GM12891 (cell line): ENCODE results near the gene NLRX1.
"Not testable (repeated sequence)": the region's sequence is repeated elsewhere in the genome, so short reads cannot be mapped to it uniquely, and the experiment has no call there.

Experiments
- DNase-seq: peaks from one replicate; pipeline ENCODE4 v3.0.0; 2011; ENCODE audit warnings: low spot score; ENCODE audit not compliant: insufficient read length
- FAIRE-seq: peaks from 2 replicates; lab custom pipeline; 2011; peaks lifted over from hg19 to GRCh38; lab: Jason Lieb, UNC
- PAX5 ChIP-seq: IDR thresholded peaks from 2 replicates; pipeline ENCODE4 v1.6.1; 2011; ENCODE audit warnings: low read length, moderate library complexity, mild to moderate bottlenecking; ENCODE audit not compliant: insufficient read depth, severe bottlenecking
- POLR2A ChIP-seq: IDR thresholded peaks from 2 replicates; pipeline ENCODE4 v1.6.1; 2011; ENCODE audit warnings: low read depth, low read length, control low read depth
- POLR2AphosphoS5 ChIP-seq: IDR thresholded peaks from 2 replicates; pipeline ENCODE4 v1.6.1; 2011; ENCODE audit warnings: low read depth, low read length, control low read depth
- POU2F2 ChIP-seq: IDR thresholded peaks from 2 replicates; pipeline ENCODE4 v1.6.1; 2011; ENCODE audit warnings: low read depth, mild to moderate bottlenecking, control low read depth, low read length, moderate library complexity
- SPI1 ChIP-seq: IDR thresholded peaks from 2 replicates; pipeline ENCODE4 v1.6.1; 2011; ENCODE audit warnings: low read depth, low read length, control low read depth
- TAF1 ChIP-seq: IDR thresholded peaks from 2 replicates; pipeline ENCODE4 v1.6.1; 2011; ENCODE audit warnings: low read depth, low read length, control low read depth

NLRX1 gene

DNA sequence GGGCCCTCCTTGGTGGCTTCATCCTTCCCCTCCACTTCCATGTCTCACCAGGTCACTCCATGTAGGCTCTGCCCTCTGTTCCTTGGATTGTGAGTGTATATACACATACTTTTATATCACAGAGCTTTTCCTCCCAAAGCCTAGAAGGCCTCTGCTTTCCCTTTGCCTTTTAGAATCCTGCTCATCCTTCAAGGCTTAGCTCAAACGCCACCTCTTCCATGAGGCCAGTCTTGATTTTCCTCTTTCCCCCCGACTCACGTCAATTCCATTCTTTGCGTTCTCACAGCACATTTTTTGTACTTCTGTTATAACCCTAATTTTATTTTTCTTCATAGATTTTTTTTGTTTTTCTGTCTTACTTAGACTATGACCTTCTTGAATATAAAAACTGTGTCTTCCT is 15.9 kb upstream of the NLRX1 start:
- DNase-seq = no peak
- FAIRE-seq = no peak
- TF ChIP-seq TAF1 (no peak), POU2F2 (no peak), PAX5 (no peak), POLR2A (no peak), SPI1 (no peak)

GRCh38 chr11:119153049-119153818 is 15.3 kb upstream of the NLRX1 start:
- FAIRE-seq (no peak), DNase-seq (no peak)
- TF ChIP-seq PAX5 (no peak), POLR2A (no peak), POLR2AphosphoS5 (no peak), TAF1 (no peak), POU2F2 (no peak), SPI1 (no peak)

- DNase-seq (no peak), FAIRE-seq (no peak)
- TF ChIP-seq TAF1 = no peak
- no peak for TF ChIP-seq SPI1
- no peak for TF ChIP-seq POLR2AphosphoS5
- no peak for TF ChIP-seq POLR2A
- no peak for TF ChIP-seq POU2F2
- no peak for TF ChIP-seq PAX5
These were observed 14.3 kb upstream of the NLRX1 start for GRCh38 chr11:119154178-119154577.

DNA sequence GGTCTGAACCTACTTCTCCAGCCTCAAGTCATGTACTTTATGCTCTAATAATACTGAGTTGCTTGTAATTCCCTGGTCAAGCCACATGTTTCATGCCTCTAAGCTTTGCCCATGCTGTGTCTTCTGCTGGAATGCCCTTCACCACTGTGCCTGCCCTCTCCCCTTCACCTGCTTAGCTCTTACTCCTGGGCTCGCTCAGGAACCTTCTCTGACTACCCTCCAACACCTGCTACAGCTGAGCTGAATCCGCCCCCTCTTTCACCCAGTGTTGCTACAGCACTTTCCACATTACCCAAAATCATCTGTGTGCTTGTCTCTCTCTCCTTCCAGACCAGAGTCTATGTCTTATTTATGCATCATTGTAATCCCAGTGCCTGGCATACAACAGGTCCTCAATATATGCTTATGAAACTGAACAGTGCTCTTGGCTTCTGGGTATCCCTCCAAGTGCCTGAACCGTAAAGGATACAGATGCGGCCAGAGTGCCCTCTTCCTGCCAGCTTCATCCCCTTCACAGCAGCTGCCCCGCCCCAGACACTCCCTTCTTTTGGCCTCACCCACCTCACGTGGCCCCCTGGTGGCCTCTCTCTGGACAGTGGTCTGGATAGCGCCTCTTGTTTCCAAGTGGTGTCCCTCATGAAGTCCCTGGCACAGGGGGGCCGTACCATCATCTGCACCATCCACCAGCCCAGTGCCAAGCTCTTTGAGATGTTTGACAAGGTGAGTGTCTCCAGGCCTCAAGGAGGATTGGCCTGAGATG is 12.6 kb upstream of the NLRX1 start:
- TF ChIP-seq POU2F2 (no peak), TAF1 (no peak), PAX5 (no peak), POLR2AphosphoS5 (no peak), SPI1 (no peak), POLR2A (no peak)
- no peak for FAIRE-seq
- no peak for DNase-seq

DNA sequence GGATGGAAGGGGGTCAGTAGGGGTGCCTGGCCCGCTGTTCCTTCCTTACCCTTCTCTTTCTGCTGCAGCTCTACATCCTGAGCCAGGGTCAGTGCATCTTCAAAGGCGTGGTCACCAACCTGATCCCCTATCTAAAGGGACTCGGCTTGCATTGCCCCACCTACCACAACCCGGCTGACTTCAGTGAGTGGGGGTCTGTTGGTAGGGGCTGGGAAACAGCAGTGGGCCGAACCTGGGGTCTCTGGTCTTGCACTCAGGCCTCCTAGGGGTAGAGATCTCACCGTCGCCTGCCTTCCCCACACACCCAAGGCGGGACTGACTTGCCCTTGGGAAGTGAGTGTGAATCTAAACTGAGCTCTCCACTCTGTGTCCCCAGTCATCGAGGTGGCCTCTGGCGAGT is 12.0 kb upstream of the NLRX1 start:
- DNase-seq = no peak
- no peak for FAIRE-seq
- TF ChIP-seq TAF1 (no peak), POLR2AphosphoS5 (no peak), POU2F2 (no peak), POLR2A (no peak), SPI1 (no peak), PAX5 (no peak)

DNA sequence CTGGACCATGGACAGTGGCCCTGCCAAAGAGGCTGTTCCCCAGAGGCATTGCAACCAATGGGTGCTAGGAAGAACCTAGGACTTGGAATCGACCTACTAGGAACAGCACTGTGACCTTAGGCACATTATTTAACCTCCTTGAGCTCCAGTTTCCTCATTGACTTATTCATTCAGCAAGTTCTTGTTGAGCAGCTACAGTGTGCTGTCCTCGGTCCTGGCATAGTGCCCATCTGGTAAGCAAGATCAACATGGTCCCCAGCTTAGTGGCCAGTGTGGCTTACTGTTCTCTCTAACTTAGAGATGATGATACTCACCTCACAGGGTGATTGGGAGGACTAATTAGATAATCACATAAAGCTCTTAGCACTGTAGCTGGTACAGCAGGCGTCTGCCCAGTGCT is 11.5 kb upstream of the NLRX1 start:
- TF ChIP-seq POLR2A (no peak), POLR2AphosphoS5 (no peak), SPI1 (no peak), POU2F2 (no peak)
- FAIRE-seq = no peak

GRCh38 chr11:119158467-119158866 is 10.1 kb upstream of the NLRX1 start:
- FAIRE-seq (no peak), DNase-seq (no peak)
- TF ChIP-seq POLR2AphosphoS5 = no peak
- TF ChIP-seq PAX5 = no peak
- TF ChIP-seq POLR2A = no peak
- TF ChIP-seq TAF1 = no peak
- no peak for TF ChIP-seq SPI1
- no peak for TF ChIP-seq POU2F2

More for the DNA sequence above, 11.5 kb upstream of the NLRX1 start:
- DNase-seq = no peak

DNA sequence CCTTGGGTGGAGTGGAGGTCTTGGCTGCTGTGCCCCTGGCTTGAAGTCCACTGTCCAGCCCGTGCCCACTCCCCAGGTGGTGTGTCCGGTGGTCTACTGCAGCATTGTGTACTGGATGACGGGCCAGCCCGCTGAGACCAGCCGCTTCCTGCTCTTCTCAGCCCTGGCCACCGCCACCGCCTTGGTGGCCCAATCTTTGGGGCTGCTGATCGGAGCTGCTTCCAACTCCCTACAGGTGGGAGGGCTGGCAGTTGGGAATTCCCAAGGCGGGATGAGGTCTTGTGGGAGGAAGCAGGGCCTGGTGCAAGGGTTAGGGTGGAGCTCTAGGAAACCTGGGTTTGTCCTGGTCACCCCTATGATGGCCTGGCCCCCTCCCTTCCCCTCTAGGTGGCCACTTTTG is 8.4 kb upstream of the NLRX1 start:
- no peak for FAIRE-seq
- DNase-seq = no peak
- no peak for TF ChIP-seq POU2F2
- TF ChIP-seq PAX5 = no peak
- TF ChIP-seq POLR2AphosphoS5 = no peak

GRCh38 chr11:119161871-119162270 is 6.7 kb upstream of the NLRX1 start:
- FAIRE-seq (no peak), DNase-seq (no peak)
- TF ChIP-seq TAF1 (no peak), POU2F2 (no peak), POLR2AphosphoS5 (no peak), PAX5 (no peak), SPI1 (no peak), POLR2A (no peak)

GRCh38 chr11:119166368-119167076 is 2.0 kb upstream of the NLRX1 start:
- FAIRE-seq = peak; percentile 5
- TF ChIP-seq POU2F2 = no peak
- no peak for TF ChIP-seq SPI1
- no peak for TF ChIP-seq PAX5
- TF ChIP-seq POLR2A = no peak
- TF ChIP-seq TAF1 = no peak
- no peak for TF ChIP-seq POLR2AphosphoS5
- no peak for DNase-seq

GRCh38 chr11:119167077-119167458 is 1.5 kb upstream of the NLRX1 start:
- not testable (repeated sequence) for DNase-seq, FAIRE-seq
